Measurements from ENCODE around the gene PHKG1.
"Not testable (repeated sequence)": the region's sequence is repeated elsewhere in the genome, so short reads cannot be mapped to it uniquely, and the experiment has no call there.

The PHKG1 gene

DNA sequence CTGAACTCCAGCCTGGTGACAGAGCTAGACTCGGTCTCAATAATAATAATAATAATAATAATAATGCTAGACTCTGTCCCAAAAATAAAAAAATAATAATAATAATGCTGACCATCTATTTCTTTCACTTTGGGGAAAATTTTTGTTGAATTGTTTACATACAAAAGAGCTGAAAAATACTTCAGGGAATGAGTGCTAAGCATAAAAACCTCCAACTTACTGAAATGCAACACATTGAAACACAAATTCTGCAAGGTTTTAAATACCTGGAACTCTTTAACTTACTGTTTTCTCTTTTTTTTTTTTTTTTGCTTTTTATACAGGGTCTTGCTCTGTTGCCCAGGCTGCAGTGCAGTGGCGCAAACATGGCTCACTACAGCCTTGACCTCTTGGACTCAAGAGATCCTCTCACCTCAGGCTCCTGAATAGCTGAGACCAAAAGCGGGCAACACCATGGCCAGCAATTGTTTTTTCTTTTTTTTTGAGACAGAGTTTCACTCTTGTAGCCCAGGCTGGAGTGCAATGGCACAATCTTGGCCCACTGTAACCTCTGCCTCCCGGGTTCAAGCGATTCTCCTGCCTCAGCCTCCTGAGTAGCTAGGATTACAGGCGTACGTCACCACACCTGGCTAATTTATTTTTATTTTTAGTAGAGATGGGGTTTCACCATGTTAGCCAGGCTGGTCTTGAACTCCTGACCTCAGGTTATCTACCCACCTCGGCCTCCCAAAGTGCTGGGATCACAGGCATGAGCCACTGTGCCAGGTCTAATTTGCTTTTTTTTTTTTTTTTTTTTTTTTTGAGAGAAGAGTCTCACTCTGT lies 5.6 kb upstream of the PHKG1 start:
- H3K4me3 Mint-ChIP-seq, H3K27me3 Mint-ChIP-seq, H3K27ac Mint-ChIP-seq, ATAC-seq, DNase-seq, H3K9me3 Mint-ChIP-seq, H3K4me1 Mint-ChIP-seq: not testable (repeated sequence)
- H3K36me3 Mint-ChIP-seq (ENCODE audit: low read depth), result peaks cover 37% of the 10 kb centered on the region

DNA sequence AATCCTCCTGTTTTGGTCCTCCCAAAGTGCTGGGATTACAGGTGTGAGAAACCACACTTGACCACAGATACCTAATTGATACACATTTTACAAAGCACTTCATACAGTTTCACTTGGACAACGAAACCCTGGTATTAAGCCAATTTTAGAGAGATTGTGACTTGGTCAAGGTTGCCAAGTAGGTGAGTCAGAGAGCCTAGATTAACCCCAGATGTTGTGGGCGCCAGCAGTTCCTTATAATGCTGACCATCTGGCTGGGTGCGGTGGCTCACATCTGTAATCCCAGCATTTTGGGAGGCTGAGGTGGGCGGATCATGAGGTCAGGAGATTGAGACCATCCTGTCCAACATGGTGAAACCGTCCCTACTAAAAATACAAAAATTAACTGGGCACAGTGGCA lies 4.9 kb upstream of the PHKG1 start:
- Mint-ChIP-seq H3K27ac (no peak overlapping the region), H3K27me3 (no peaks in the 10 kb centered on the region), H3K4me1 (peaks cover 1% of the 10 kb centered on the region), H3K4me3 (no peak overlapping the region), H3K9me3 (no peaks in the 10 kb centered on the region), H3K36me3 (ENCODE audit: low read depth) (peaks cover 34% of the 10 kb centered on the region)
- DNase-seq (no peak), ATAC-seq (no peak)

DNA sequence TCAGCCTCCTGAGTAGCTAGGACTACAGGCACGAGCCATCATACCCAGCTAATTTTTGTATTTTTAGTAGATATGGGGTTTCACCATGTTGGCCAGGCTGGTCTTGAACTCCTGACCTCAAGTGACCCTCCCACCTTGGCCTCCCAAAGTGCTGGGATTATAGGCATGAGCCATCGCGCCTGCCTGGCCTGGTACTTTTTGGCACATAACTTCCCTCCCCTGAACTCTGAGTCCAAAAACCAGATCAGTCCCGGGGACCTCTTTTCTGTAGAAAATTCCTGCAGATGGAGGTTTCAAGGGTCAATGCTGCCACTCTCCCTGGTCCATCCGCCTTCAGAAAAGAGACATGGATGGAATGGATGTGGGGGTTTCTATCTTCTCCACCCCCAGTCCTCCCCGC lies 364 bp downstream of the PHKG1 start:
- not testable (repeated sequence) for DNase-seq; H3K4me1 Mint-ChIP-seq; H3K4me3 Mint-ChIP-seq; H3K9me3 Mint-ChIP-seq; ATAC-seq; H3K27ac Mint-ChIP-seq; H3K27me3 Mint-ChIP-seq; H3K36me3 Mint-ChIP-seq (ENCODE audit: low read depth)

DNA sequence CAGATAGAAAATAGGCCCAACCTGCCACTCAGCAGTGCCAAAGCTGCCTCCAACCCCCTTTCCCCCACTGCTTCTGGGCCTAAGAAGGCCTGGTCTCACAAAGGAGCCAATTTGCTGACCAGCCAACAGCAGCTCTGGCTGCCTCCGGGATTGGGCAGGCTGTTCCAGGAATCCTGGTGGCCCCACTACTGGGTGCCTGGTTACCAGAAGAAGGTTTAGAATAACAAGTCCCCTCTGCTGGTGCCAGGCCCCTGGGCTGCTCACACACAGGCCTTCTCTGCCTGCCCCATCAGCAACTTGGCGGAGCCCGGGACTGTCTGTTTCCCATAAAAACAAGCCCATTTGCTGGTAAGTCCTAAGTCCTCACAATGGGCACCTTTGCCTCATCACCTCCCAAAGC lies 1.2 kb downstream of the PHKG1 start:
- no peaks in the 10 kb centered on the region for H3K4me1 Mint-ChIP-seq
- H3K9me3 Mint-ChIP-seq, result no peaks in the 10 kb centered on the region
- no peak for DNase-seq
- peaks cover 3% of the 10 kb centered on the region for H3K36me3 Mint-ChIP-seq (ENCODE audit: low read depth)
- H3K27me3 Mint-ChIP-seq, result no peaks in the 10 kb centered on the region
- no peak for ATAC-seq
- H3K4me3 Mint-ChIP-seq, result no peak overlapping the region
- H3K27ac Mint-ChIP-seq, result no peak overlapping the region

DNA sequence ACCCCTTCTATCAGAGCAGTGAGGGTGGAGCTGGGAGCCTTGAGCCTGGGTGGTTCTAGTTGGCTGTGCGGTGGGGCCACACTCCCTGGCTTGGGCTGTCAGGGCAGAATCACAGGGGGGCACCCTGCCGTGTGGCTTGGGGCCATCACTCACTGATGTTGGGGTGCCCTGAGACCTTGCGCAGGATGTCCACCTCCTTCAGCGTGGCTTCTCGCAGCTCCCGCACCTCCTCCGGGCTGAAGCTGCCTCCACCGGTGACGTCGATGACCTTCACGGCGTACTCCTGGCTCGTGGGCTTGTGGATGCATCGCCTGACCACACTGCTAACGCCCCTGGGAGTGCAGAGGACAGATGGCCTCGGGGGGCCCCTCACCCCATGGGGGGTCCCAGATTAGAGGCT lies 5.3 kb downstream of the PHKG1 start:
- H3K4me3 Mint-ChIP-seq, result no peak overlapping the region
- no peak for ATAC-seq
- no peak for DNase-seq
- H3K27ac Mint-ChIP-seq, result no peak overlapping the region
- H3K9me3 Mint-ChIP-seq, result no peaks in the 10 kb centered on the region
- no peaks in the 10 kb centered on the region for H3K27me3 Mint-ChIP-seq
- no peaks in the 10 kb centered on the region for H3K4me1 Mint-ChIP-seq
- peaks cover 2% of the 10 kb centered on the region for H3K36me3 Mint-ChIP-seq (ENCODE audit: low read depth)

DNA sequence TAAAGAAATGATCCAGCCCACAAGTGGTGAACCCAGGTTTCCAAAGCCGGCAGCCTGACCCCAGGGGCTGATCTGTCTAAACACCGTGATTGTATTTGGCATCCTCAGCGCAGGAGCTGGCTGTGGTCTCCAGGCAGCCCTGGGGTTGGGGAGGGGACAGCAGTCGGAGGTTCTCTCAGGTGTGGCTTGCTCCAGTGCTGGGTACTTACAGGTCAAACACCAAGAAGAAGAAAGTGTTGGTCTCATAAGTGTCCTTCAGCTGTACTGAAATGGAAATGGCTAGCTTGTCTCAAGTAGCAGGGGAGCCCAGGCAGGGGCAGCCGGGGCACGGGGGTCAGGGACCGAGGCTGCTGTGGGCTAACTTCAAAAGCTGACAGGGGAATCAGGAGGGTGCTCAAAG lies 6.0 kb downstream of the PHKG1 start:
- DNase-seq (no peak), ATAC-seq (no peak)
- Mint-ChIP-seq H3K27ac (no peak overlapping the region), H3K4me3 (no peak overlapping the region), H3K9me3 (no peaks in the 10 kb centered on the region), H3K27me3 (no peaks in the 10 kb centered on the region), H3K36me3 (ENCODE audit: low read depth) (peaks cover 2% of the 10 kb centered on the region), H3K4me1 (no peaks in the 10 kb centered on the region)

DNA sequence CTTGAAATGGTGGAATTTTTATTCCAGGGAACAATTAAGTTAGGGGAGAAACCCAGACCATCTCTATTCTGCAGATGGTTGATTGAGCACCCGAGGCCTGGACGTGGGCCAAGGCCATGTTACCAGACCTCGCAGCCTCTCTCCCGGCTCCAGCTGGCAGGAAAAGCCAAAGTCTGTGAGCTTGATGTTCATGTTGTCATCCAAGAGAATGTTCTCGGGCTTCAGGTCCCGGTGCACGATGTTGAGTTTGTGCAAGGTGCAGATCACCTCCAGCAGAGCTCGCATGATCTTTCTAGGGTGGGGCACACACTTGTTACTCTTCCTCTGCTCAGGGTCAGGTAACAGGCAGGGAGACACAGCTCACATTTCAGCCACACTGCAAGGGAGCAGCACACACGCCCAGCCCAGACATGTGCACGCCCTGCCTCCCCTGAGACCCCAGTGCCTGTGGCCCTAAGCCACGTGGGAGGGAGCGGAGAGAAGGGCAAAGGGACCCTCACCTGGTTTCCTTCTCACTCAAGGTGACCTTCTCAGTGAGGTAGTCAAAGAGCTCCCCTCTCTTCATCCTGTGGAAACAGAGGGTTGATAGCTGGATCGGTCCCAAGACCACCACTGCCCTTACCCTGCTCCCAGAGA lies 9.5 kb downstream of the PHKG1 start:
- no peak overlapping the region for H3K4me3 Mint-ChIP-seq
- H3K27me3 Mint-ChIP-seq, result no peaks in the 10 kb centered on the region
- H3K4me1 Mint-ChIP-seq, result no peaks in the 10 kb centered on the region
- no peak overlapping the region for H3K27ac Mint-ChIP-seq
- no peak for DNase-seq
- no peak for ATAC-seq
- H3K9me3 Mint-ChIP-seq, result no peaks in the 10 kb centered on the region
- peaks cover 16% of the 10 kb centered on the region for H3K36me3 Mint-ChIP-seq (ENCODE audit: low read depth)

DNA sequence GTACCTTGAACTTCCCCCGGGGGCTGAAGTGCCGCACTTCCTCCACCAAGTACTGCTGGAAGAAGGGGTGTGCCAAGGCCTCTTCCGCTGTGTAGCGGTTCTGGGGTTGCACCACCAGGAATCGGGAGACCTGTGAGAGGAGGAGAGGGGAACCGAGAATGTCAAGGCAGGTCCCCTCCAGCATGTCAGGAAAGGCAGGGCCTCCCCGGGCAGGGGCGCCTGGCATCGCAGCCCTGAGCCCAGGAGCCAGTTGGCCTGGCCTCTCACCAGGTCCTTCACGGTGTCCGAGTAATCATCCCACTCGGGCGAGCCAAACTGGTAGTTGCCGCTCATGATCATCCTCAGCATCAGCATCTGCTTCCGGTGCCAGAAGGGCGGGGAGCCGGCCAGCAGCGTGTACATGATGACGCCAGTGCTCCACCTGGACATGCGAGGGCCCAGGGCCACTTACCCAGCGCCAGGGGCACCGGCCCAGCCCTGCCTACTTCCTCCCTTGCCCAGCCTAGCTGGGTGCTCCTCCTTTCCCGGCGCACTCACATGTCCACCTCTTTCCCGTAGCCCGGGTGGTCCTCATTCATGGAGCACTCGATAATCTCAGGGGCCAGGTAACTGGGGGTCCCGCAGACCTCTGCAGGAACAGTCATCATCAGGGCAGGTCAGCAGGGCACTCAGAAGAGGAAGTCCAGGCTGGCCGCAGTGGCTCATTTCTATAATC lies 11.0 kb downstream of the PHKG1 start:
- Mint-ChIP-seq H3K4me1 (no peaks in the 10 kb centered on the region), H3K27me3 (no peaks in the 10 kb centered on the region), H3K27ac (no peak overlapping the region)

DNA sequence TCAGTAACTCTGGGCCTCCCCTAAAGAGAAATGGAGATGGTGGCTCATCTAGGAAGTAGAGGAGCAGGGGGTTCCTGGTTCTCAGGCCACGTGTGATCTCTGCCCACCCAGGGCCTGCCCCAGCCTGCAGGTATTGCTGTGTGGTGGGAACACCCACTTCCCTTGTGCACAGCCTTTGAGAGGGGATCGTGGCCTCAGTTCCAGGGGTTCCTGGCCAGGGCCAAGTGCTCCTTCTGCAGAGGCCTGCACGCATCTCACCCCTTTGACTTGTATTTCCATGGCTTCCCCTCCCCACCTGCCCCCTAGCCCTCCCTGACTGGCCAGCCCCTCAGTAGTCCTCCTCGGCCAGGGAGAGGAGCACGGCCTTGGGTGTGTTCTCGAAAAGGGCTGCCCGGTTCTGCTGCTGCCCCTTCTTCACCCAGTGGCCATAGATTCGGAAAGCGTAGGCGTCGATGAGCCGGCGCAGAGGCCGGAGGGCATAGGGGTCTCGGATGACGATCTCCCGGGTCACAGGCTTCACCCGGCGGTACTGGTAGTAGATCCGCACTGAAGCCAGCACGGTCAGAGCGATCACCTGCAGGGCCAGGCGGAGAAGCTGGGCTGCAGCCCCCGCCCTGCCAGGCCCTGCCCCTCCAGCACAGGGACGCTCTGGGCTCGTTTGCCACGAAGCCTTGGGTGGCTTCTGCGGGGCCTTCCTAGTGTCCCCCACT lies 11.9 kb downstream of the PHKG1 start:
- not testable (repeated sequence) for H3K27ac Mint-ChIP-seq, H3K9me3 Mint-ChIP-seq, ATAC-seq, H3K4me3 Mint-ChIP-seq, DNase-seq, H3K4me1 Mint-ChIP-seq, H3K27me3 Mint-ChIP-seq
- peaks cover 22% of the 10 kb centered on the region for H3K36me3 Mint-ChIP-seq (ENCODE audit: low read depth)

More for the DNA sequence above, 11.0 kb downstream of the PHKG1 start:
- no peak for DNase-seq
- Mint-ChIP-seq H3K4me3 (no peak overlapping the region), H3K36me3 (ENCODE audit: low read depth) (peaks cover 16% of the 10 kb centered on the region), H3K9me3 (no peaks in the 10 kb centered on the region)
- ATAC-seq, result no peak

DNA sequence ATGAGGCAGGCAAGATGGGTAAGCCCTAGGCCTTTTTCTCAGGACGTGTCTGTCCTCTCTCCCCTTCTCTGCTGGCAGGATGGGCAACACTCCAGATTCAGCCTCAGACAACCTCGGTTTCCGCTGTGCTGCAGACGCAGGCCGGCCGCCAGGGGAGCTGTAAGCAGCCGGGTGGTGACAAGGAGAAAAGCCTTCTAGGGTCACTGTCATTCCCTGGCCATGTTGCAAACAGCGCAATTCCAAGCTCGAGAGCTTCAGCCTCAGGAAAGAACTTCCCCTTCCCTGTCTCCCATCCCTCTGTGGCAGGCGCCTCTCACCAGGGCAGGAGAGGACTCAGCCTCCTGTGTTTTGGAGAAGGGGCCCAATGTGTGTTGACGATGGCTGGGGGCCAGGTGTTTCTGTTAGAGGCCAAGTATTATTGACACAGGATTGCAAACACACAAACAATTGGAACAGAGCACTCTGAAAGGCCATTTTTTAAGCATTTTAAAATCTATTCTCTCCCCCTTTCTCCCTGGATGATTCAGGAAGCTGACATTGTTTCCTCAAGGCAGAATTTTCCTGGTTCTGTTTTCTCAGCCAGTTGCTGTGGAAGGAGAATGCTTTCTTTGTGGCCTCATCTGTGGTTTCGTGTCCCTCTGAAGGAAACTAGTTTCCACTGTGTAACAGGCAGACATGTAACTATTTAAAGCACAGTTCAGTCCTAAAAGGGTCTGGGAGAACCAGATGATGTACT lies 13.1 kb downstream of the PHKG1 start:
- Mint-ChIP-seq H3K27me3 (no peaks in the 10 kb centered on the region), H3K4me1 (no peaks in the 10 kb centered on the region), H3K4me3 (no peak overlapping the region), H3K36me3 (ENCODE audit: low read depth) (peaks cover 24% of the 10 kb centered on the region), H3K27ac (no peak overlapping the region), H3K9me3 (no peaks in the 10 kb centered on the region)
- DNase-seq, result no peak
- ATAC-seq, result no peak

DNA sequence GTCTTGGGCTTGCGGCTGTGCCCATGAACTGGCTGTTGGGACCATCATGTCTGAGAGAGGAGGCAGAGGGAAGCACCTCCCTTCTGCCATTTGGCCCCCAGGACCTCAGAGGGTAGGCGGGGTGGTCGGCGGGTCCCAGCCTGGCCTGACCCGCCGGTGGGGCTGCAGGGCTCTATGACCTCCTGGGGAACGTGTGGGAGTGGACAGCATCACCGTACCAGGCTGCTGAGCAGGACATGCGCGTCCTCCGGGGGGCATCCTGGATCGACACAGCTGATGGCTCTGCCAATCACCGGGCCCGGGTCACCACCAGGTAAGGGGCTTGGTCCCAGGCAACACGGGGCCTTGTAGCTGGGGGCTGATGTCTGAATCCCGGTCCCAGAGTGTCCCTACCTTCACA lies 14.6 kb downstream of the PHKG1 start:
- Mint-ChIP-seq H3K4me3 (no peak overlapping the region), H3K27me3 (no peaks in the 10 kb centered on the region), H3K36me3 (ENCODE audit: low read depth) (peaks cover 27% of the 10 kb centered on the region), H3K4me1 (no peaks in the 10 kb centered on the region), H3K27ac (no peak overlapping the region), H3K9me3 (no peaks in the 10 kb centered on the region)
- DNase-seq, result no peak
- ATAC-seq, result no peak

DNA sequence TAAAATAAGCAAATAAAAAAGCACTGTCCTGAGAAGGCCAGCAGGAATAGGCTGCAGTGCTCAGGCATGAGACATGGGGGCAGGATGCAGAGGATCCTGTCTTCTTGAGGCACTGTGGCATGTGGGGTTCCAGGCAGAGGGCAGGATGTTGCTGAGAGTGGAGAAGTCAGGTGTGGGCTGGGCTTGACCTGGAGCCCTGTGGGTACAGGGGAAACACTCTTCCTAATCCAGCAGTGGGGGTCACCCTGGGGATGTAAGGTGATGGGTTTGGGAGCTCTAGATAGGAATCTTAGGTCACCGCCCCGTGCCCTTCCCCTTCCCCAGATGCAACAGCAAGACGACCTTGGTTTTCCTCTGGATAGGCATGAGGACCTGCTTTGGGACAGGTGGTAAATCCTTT lies 15.1 kb downstream of the PHKG1 start:
- no peak overlapping the region for H3K4me3 Mint-ChIP-seq
- ATAC-seq (no peak), DNase-seq (no peak)
- no peaks in the 10 kb centered on the region for H3K4me1 Mint-ChIP-seq
- no peaks in the 10 kb centered on the region for H3K9me3 Mint-ChIP-seq
- peak overlapping the region; percentile 56 for H3K27ac Mint-ChIP-seq
- H3K36me3 Mint-ChIP-seq (ENCODE audit: low read depth), result peaks cover 30% of the 10 kb centered on the region
- H3K27me3 Mint-ChIP-seq, result no peaks in the 10 kb centered on the region

DNA sequence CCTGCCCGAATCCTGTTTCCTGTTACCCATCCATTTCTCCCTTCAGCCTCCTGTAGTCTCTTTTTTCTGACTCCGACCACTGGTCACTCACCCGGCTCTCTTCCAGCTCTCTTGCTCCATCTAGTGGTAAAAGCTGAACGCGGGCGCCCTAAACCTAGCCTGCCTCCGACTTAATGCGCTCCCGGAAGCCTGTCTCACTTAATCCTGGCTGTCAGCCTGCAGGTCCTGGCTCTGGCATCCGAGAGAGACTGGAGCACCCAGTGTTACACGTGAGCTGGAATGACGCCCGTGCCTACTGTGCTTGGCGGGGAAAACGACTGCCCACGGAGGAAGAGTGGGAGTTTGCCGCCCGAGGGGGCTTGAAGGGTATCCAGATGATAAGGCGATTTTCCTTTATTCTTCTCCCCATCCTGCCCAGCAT lies 18.4 kb downstream of the PHKG1 start:
- H3K27me3 Mint-ChIP-seq, result no peaks in the 10 kb centered on the region
- no peaks in the 10 kb centered on the region for H3K9me3 Mint-ChIP-seq
- no peaks in the 10 kb centered on the region for H3K4me1 Mint-ChIP-seq
- ATAC-seq, result peak; percentile 82
- H3K27ac Mint-ChIP-seq, result no peak overlapping the region
- no peak overlapping the region for H3K4me3 Mint-ChIP-seq
- peak; percentile 67 for DNase-seq
- H3K36me3 Mint-ChIP-seq (ENCODE audit: low read depth), result peaks cover 35% of the 10 kb centered on the region

DNA sequence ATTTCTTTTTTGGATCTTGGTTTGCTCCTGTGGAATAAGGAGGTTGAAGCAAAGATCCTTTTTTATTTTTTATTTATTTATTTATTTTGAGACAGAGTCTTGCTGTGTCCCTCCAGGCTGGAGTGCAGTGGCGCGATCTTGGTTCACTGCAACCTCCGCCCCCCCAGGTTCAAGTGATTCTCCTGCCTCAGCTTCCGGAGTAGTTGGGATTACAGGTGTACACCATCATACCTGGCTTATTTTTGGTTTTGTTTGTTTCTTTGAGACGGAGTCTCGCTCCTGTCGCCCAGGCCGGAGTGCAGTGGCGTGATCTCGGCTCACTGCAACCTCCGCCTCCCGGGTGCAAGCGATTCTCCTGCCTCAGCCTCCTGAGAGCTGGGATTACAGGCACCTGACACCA lies 26.4 kb downstream of the PHKG1 start:
- ATAC-seq, H3K9me3 Mint-ChIP-seq, H3K27me3 Mint-ChIP-seq, DNase-seq, H3K27ac Mint-ChIP-seq, H3K4me3 Mint-ChIP-seq: not testable (repeated sequence)
- Mint-ChIP-seq H3K36me3 (ENCODE audit: low read depth) (peaks cover 47% of the 10 kb centered on the region), H3K4me1 (peaks cover 32% of the 10 kb centered on the region)

Measured in activated naive CD8-positive, alpha-beta T cell treated with anti-CD3 and anti-CD28 coated beads, Interleukin-2, amount 50 U/mL, for 24 hours (primary cell).